GM12865 (cell line): ENCODE results near the gene MAGI2.

Experiments
- DNase-seq: peaks from one replicate; pipeline ENCODE4 v3.0.0; 2010; ENCODE audit warnings: low read depth
- H3K4me3 ChIP-seq: 2 replicates; pipeline ENCODE4 v1.5.1; 2011; ENCODE audit warnings: mild to moderate bottlenecking, low read depth, low read length, control low read depth
- TF ChIP-seq, protein P1 (sequence below): IDR thresholded peaks from 2 replicates; pipeline ENCODE4 v1.5.1; 2011; ENCODE audit warnings: low read length, control low read depth, low read depth, inconsistent platforms; ENCODE audit not compliant: insufficient read depth; ENCODE audit errors: missing control alignments

The MAGI2 gene

DNA sequence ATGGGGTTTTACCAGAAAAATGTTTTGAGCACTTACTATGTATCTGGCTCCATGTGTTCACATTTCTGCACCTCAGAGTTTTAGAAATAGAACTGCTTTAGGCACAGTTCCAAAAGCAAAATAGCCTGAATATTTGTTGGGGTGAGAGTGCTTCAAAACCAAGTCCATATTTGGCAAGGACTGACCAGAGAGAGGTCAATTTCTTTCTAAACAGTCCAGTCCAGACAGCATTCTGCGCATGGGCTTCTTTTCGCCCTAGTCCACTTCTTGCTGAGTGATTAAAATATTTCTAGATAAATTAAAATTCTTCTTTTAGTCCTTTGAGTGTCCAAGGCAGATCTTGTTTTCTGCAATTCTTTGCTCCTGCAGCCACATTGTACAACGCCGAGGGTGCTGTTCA is 1227.9 kb downstream of the MAGI2 start:
- TF ChIP-seq, protein P1, sequence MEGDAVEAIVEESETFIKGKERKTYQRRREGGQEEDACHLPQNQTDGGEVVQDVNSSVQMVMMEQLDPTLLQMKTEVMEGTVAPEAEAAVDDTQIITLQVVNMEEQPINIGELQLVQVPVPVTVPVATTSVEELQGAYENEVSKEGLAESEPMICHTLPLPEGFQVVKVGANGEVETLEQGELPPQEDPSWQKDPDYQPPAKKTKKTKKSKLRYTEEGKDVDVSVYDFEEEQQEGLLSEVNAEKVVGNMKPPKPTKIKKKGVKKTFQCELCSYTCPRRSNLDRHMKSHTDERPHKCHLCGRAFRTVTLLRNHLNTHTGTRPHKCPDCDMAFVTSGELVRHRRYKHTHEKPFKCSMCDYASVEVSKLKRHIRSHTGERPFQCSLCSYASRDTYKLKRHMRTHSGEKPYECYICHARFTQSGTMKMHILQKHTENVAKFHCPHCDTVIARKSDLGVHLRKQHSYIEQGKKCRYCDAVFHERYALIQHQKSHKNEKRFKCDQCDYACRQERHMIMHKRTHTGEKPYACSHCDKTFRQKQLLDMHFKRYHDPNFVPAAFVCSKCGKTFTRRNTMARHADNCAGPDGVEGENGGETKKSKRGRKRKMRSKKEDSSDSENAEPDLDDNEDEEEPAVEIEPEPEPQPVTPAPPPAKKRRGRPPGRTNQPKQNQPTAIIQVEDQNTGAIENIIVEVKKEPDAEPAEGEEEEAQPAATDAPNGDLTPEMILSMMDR: no peak
- no peak overlapping the region for H3K4me3 ChIP-seq
- no peak for DNase-seq

DNA sequence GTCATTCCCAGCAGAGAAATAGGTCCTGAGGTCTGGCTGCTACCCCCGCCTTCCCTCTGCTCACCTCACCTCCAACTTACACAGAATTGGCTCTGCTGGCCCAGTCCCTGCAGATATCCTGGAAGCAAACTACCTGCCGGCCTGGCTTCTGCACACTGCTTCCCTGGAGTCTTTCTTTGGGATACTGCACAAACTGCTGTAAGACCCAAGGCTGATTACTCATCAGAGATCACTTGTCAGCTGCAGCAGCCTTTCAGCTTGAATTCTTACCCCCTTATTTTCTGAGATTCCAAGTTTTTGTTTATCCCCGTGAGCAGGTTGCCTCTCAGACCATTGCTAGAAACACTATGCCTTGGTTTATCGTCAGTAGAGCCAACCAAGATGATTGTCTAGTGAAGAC is 1228.5 kb downstream of the MAGI2 start:
- H3K4me3 ChIP-seq: no peak overlapping the region
- DNase-seq: no peak
- TF ChIP-seq, protein P1: no peak

DNA sequence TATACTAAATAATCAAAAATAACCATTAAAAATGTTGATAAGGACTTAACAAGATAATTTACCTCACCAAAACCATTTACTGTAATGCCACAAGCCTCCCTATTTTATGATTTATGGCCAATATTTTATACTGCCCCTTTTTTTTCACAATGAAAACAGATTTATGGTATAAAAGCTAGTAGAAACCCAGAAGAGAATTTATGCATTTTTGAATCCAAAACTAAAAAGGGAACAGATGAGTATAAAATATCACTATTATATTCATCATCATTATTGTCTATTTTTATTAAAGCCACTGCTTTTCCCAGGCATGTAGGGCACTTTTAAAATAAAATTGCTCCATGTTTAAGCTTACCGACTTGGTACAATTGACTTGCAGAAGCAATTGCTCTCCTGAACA is 1229.9 kb downstream of the MAGI2 start:
- TF ChIP-seq, protein P1: no peak
- H3K4me3 ChIP-seq: no peak overlapping the region
- DNase-seq: no peak

DNA sequence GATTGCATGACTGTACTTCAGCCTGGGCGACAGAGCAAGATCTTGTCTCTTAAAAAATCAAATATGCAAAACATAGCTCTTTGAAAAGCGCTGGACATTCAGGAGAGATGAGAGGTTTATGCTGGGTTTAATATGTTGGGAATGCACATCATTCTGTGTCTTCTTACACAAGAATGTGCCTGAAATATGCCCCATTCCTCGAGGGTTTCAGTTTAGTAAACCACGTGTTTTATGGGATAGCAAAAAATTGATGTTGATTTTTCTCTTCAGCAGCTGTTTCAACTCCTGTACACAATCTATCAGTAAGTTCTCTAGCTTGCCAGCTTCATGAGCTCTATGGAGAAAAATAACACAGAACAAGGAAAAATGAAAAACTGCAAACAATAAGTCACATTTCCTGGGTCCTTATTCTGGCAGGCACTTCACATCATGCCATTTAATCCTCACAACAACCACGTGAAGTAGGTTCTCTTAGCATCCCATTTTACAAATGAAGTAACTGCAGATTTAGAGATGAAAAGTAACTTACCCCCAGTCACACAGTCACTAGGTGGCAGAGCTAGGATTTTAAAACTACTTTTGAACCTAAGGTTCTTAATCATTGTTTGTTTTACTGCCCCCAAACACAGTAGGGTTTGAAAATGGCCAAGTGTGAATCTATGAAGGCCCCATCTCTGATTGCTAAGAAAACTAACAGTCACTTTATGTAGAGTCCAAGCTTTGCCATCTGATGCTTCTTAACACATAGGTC is 1231.3 kb downstream of the MAGI2 start:
- DNase-seq: no peak
- TF ChIP-seq, protein P1: no peak
- no peak overlapping the region for H3K4me3 ChIP-seq

DNA sequence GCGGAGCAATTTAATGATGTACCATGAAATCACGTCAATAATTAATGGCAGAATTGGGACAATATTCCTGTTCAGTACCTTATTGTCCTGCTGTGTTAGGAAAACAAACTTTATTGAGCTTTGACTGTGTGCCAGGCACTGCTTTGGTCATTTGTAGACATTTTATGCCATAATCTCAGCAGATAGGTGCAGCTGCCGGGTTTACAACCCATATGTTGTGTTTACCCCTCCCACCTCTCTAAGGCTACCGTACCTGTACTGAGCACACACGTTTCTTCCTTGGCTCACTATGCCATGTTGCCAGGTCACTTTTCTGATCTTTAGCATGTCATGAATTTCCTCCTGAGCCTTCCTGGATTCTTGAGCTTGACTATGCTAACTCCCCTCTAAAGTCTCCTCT is 1232.7 kb downstream of the MAGI2 start:
- TF ChIP-seq, protein P1: no peak
- DNase-seq: no peak
- no peak overlapping the region for H3K4me3 ChIP-seq

DNA sequence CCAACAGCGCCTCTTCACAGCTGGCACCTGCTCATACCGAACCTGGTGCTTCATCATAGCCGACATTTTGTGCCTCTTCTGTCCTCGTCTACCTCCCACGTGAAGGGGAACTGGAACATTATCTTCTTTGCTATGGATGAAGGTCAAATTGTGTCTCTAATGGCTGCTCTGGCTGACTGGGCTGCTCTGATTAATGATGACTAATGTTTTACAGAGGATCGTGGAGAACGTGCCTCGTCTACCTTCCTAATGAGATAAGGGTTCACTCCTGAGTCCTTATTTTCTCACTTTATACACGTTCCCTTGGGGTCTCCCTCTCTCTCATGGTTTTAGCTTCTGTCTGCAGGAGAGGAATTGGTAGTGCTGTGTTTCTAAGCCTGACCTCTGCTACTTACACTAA is 1234.6 kb downstream of the MAGI2 start:
- H3K4me3 ChIP-seq: no peak overlapping the region
- TF ChIP-seq, protein P1: no peak
- no peak for DNase-seq

DNA sequence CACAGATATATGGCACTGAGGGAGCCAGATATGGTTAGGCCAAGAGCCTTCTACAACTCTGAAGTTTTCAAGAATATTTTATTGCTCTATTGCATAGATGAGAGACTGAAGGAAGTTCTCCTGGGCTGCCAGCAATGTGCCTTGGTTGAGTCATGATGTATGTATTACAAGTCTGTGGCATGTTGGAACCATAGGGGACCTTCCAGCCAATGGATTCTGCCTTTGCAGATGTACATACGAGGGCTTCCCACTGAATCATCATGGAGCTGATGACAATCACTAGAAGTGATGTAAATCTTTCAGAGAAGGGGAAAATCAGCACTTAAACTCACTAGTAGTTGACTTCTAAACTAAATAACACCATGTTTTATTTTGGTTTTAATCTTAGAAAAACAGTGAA is 1235.4 kb downstream of the MAGI2 start:
- no peak for DNase-seq
- TF ChIP-seq, protein P1: no peak
- H3K4me3 ChIP-seq: no peak overlapping the region
